Articular chondrocyte of knee joint (primary cell): ENCODE measurements around the gene TAF11L10. TPM values are rescaled to one million over a fixed set of nuclear protein-coding genes. Genes with fewer than 3 reads are reported as not detected.

Experiments used
- small RNA-seq: library from RNA; depleted of rRNA; stranded (forward); fragments of <200 nt; gene quantifications from one replicate; pipeline ENCODE3, GENCODE V24; 2012
- total RNA-seq: library from RNA; depleted of rRNA; stranded (reverse); fragments of >200 nt; gene quantifications from 2 replicates; pipeline ENCODE4 v1.2.3, GENCODE V29; 2012

The TAF11L10 gene
- total RNA-seq = not detected in 2 replicates

DNA sequence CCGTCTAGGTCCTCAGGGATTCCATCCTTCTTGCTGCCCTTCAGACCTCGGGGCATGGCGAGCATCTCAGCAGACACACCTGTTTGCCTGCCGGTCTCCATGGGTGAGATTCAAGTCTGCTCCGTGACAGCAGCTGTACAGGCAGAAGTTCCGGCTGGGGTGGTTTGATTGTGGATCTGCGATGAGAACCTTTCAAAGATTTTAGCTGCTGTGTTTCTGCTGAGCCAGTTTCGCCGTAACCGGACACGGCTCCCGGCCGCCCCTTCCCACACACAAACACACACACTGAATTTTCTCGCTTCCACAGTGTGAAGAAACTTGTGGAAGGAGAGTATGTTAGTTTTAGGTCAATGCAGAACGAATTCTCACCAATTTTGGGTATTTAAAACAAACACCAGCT is at the start of gene TAF11L10:
Gene TAF11L10, minus strand, starts transcription at position 101 of the 400 bp plus-strand sequence.

DNA sequence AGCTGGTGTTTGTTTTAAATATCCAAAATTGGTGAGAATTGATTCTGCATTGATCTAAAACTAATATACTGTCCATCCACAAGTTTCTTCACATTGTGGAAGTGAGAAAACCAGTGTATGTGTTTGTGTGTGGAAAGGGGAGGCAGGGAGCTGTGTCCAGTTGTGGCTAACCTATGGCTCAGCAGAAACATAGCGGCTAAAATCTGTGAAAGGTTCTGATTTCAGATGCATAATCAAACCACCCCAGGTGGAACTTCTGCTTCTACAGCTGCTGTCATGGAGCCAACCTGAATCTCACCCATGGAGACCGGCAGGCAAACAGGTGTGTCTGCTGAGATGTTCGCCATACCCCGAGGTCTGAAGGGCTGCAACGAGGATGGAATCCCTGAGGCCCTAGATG is 36.5 kb upstream of the TAF11L10 start, which contains the start of gene TAF11L14:
Gene TAF11L14, plus strand, starts transcription at position 301 of the 400 bp plus-strand sequence.

DNA sequence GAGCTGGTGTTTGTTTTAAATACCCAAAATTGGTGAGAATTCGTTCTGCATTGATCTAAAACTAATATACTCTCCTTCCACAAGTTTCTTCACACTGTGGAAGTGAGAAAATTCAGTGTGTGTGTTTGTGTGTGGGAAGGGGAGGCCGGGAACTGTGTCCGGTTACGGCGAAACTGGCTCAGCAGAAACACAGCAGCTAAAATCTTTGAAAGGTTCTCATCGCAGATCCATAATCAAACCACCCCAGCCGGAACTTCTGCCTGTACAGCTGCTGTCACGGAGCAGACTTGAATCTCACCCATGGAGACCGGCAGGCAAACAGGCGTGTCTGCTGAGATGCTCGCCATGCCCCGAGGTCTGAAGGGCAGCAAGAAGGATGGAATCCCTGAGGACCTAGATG is 34.2 kb upstream of the TAF11L10 start, which contains the start of gene TAF11L13:
Gene TAF11L13, plus strand, starts transcription at position 301 of the 400 bp plus-strand sequence.

DNA sequence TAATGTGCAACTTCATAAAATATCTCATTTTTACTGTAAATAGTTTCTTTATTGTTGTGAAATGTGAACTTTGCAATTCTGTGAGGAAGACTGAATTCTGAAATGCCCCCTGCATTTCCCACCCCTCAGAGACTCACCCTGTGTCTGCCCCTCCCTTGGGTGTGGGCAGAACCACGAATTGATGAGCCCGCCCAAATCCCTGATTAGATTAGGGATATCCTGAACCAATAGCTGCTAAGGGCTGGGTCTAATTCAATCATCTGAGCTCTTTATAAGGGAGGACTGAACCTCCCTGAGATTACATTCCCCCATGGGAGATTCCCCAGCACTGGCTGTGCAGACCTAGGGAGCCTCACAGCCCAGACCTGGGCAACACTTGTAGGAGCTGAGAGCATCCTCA is 12.5 kb upstream of the TAF11L10 start, which contains the start of gene TAF11L12:
Gene TAF11L12, plus strand, starts transcription at position 301 of the 400 bp plus-strand sequence.

DNA sequence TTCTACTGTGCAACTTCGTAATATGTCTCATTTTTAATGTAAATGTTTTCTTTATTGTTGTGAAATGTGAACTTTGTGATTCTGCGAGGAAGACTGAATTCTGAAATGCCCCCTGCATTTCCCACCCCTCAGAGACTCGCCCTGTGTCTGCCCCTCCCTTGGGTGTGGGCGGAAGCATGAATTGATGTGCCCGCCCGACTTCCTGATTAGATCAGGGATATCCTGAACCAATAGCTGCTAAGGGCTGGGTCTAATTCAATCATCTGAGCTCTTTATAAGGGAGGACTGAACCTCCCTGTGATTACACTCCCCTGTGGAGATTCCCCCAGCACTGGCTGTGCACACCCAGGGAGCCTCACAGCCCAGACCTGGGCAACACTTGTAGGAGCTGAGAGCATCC is 6.3 kb upstream of the TAF11L10 start, which contains the start of gene TAF11L11:
Gene TAF11L11, plus strand, starts transcription at position 304 of the 400 bp plus-strand sequence.

DNA sequence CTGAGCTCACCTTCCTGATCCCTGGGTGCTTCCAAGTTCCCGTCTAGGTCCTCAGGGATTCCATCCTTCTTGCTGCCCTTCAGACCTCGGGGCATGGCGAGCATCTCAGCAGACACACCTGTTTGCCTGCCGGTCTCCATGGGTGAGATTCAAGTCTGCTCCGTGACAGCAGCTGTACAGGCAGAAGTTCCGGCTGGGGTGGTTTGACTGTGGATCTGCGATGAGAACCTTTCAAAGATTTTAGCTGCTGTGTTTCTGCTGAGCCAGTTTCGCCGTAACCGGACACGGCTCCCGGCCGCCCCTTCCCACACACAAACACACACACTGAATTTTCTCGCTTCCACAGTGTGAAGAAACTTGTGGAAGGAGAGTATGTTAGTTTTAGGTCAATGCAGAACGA is 3.4 kb downstream of the TAF11L10 start, which contains the start of gene TAF11L9:
Gene TAF11L9, minus strand, starts transcription at position 140 of the 400 bp plus-strand sequence.

DNA sequence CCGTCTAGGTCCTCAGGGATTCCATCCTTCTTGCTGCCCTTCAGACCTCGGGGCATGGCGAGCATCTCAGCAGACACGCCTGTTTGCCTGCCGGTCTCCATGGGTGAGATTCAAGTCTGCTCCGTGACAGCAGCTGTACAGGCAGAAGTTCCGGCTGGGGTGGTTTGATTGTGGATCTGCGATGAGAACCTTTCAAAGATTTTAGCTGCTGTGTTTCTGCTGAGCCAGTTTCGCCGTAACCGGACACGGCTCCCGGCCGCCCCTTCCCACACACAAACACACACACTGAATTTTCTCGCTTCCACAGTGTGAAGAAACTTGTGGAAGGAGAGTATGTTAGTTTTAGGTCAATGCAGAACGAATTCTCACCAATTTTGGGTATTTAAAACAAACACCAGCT is 6.8 kb downstream of the TAF11L10 start, which contains the start of gene TAF11L8:
Gene TAF11L8, minus strand, starts transcription at position 101 of the 400 bp plus-strand sequence.

DNA sequence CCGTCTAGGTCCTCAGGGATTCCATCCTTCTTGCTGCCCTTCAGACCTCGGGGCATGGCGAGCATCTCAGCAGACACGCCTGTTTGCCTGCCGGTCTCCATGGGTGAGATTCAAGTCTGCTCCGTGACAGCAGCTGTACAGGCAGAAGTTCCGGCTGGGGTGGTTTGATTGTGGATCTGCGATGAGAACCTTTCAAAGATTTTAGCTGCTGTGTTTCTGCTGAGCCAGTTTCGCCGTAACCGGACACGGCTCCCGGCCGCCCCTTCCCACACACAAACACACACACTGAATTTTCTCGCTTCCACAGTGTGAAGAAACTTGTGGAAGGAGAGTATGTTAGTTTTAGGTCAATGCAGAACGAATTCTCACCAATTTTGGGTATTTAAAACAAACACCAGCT is 12.0 kb downstream of the TAF11L10 start, which contains the start of gene TAF11L7:
Gene TAF11L7, minus strand, starts transcription at position 101 of the 400 bp plus-strand sequence.

Small RNAs within 50 kb of the gene (small RNA-seq; reads per million reads assigned to genes)
- gene AC233724.1 = not detected
- not detected for gene AC233724.3
- gene AC233724.4 = not detected
- gene AC233724.6 = not detected
- not detected for gene AC233724.7

Other genes with a start within 250 kb of the TAF11L10 start
- not detected in 2 replicates for gene TAF11L2, start 99.6 kb downstream of the TAF11L10 start, total RNA-seq
- gene TAF11L3, start 79.5 kb downstream of the TAF11L10 start, total RNA-seq = not detected in 2 replicates
- gene TAF11L4, start 76.0 kb downstream of the TAF11L10 start, total RNA-seq = not detected in 2 replicates
- gene TAF11L5, start 72.6 kb downstream of the TAF11L10 start, total RNA-seq = not detected in 2 replicates
- not detected in 2 replicates for gene TAF11L6, start 69.2 kb downstream of the TAF11L10 start, total RNA-seq
- gene TAF11L7, start 12.1 kb downstream of the TAF11L10 start, total RNA-seq = not detected in 2 replicates
- not detected in 2 replicates for gene TAF11L8, start 6.9 kb downstream of the TAF11L10 start, total RNA-seq
- not detected in 2 replicates for gene TAF11L9, start 3.4 kb downstream of the TAF11L10 start, total RNA-seq
- gene TAF11L11, start 6.4 kb upstream of the TAF11L10 start, total RNA-seq = not detected in 2 replicates
- not detected in 2 replicates for gene TAF11L12, start 12.6 kb upstream of the TAF11L10 start, total RNA-seq
- gene TAF11L13, start 34.3 kb upstream of the TAF11L10 start, total RNA-seq = not detected in 2 replicates
- not detected in 2 replicates for gene TAF11L14, start 36.6 kb upstream of the TAF11L10 start, total RNA-seq